ENCODE results near the gene VDAC1.

DNA sequence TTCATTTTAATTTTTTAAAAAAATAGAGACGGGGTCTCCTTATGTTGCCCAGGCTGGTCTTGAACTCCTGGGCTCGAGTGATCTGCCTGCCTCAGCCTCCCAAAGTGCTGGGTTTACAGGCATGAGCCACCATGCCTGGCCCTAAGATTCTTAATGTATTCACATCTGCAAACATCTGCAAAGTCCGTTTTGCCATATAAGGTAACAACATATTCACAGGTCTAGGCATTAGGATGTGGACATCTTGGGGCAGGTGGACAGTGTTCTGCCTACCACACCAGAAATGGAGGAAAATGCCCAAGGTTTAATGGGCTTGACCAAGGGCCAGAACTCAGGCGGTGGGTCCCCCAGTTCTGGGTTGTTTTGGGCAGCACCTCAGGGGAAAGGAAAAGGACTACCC lies 41.6 kb upstream of the VDAC1 start:
- TF ChIP-seq EZH2 (IDR thresholded peaks at IDR 0.05): no peak
- TF ChIP-seq, protein P1, sequence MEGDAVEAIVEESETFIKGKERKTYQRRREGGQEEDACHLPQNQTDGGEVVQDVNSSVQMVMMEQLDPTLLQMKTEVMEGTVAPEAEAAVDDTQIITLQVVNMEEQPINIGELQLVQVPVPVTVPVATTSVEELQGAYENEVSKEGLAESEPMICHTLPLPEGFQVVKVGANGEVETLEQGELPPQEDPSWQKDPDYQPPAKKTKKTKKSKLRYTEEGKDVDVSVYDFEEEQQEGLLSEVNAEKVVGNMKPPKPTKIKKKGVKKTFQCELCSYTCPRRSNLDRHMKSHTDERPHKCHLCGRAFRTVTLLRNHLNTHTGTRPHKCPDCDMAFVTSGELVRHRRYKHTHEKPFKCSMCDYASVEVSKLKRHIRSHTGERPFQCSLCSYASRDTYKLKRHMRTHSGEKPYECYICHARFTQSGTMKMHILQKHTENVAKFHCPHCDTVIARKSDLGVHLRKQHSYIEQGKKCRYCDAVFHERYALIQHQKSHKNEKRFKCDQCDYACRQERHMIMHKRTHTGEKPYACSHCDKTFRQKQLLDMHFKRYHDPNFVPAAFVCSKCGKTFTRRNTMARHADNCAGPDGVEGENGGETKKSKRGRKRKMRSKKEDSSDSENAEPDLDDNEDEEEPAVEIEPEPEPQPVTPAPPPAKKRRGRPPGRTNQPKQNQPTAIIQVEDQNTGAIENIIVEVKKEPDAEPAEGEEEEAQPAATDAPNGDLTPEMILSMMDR (IDR thresholded peaks at IDR 0.05): no peak
